H1 (cell line): Measurements from ENCODE around the gene BRSK2. TPM values are rescaled to one million over a fixed set of nuclear protein-coding genes. Genes with fewer than 3 reads are reported as not detected.
A peak's percentile ranks its signal among the peaks of the same experiment; 100 is the strongest.

Experiments used
- CTCF ChIA-PET: fragments of 300-600 bp; sonication (Branson Sonifier 250); formaldehyde crosslinking; loops from one replicate; lab custom pipeline; 2021; ENCODE audit not compliant: partially characterized antibody; lab: Charles Lee
- POLR2A ChIA-PET: fragments of 300-600 bp; sonication (Branson Sonifier 250); formaldehyde crosslinking; loops from one replicate; lab custom pipeline; 2021; ENCODE audit warnings: inconsistent platforms; ENCODE audit not compliant: partially characterized antibody; lab: Charles Lee
- DNase-seq, 2 experiments: peaks; one replicate each; pipeline versions ENCODE4 v3.0.0 to v3.0.0-alpha.2; 2010 to 2022; ENCODE audit warnings: low spot score in 2 of 2, low read depth in 1 of 2, mixed read lengths in 1 of 2
- FAIRE-seq: peaks from 2 replicates; lab custom pipeline; 2011; peaks lifted over from hg19 to GRCh38; lab: Jason Lieb, UNC
- H2AFZ ChIP-seq: 2 replicates; pipeline ENCODE4 v1.8.1; 2012; ENCODE audit warnings: low read length, inconsistent platforms
- H2AK5ac ChIP-seq: 2 replicates; pipeline ENCODE4 v1.6.1; 2013; ENCODE audit warnings: low read depth, low read length
- H2BK120ac ChIP-seq: replicated peaks from 2 replicates; pipeline ENCODE3; 2013; ENCODE audit warnings: low read depth, low read length, inconsistent platforms
- H2BK12ac ChIP-seq: 2 replicates; pipeline ENCODE4 v1.6.1; 2013; ENCODE audit warnings: low read depth, low read length
- H2BK15ac ChIP-seq: 2 replicates; pipeline ENCODE4 v1.6.1; 2013; ENCODE audit warnings: low read length
- H2BK20ac ChIP-seq: 2 replicates; pipeline ENCODE4 v1.6.1; 2013; ENCODE audit warnings: low read length
- H2BK5ac ChIP-seq: 2 replicates; pipeline ENCODE4 v1.6.1; 2013; ENCODE audit warnings: low read depth, low read length
- H3K14ac ChIP-seq: 2 replicates; pipeline ENCODE4 v1.6.1; 2013; ENCODE audit warnings: inconsistent platforms; ENCODE audit not compliant: insufficient read length
- H3K18ac ChIP-seq: 2 replicates; pipeline ENCODE4 v1.6.1; 2013; ENCODE audit warnings: low read length; ENCODE audit errors: extremely low read depth
- H3K23ac ChIP-seq: 2 replicates; pipeline ENCODE4 v1.6.1; 2013; ENCODE audit warnings: inconsistent platforms; ENCODE audit not compliant: insufficient read length
- H3K23me2 ChIP-seq: 2 replicates; pipeline ENCODE4 v1.6.1; 2013; ENCODE audit warnings: low read depth, low read length
- H3K27ac ChIP-seq: 2 replicates; pipeline ENCODE4 v1.6.1; 2011; ENCODE audit warnings: low read depth, low read length, inconsistent platforms
- H3K27me3 ChIP-seq, 4 experiments: replicated peaks in 1 of 4; 1 replicate in 1 of 4; 2 replicates in 3 of 4; pipeline versions ENCODE4 v1.6.1 to v1.8.1; 2011 to 2013; ENCODE audit warnings: low read length in 3 of 4, mild to moderate bottlenecking in 3 of 4, inconsistent platforms in 2 of 4, mixed read lengths in 2 of 4, moderate library complexity in 1 of 4; ENCODE audit not compliant: control insufficient read depth in 3 of 4, insufficient read depth in 3 of 4; ENCODE audit errors: extremely low read depth in 1 of 4
- H3K36me3 ChIP-seq, 4 experiments: 2 replicates each; pipeline versions ENCODE4 v1.6.1 to v1.8.1; 2011 to 2013; ENCODE audit warnings: mild to moderate bottlenecking in 4 of 4, low read length in 3 of 4, moderate library complexity in 2 of 4, control low read depth in 1 of 4, inconsistent platforms in 1 of 4; ENCODE audit not compliant: insufficient read depth in 4 of 4, control insufficient read depth in 2 of 4
- H3K4ac ChIP-seq: replicated peaks from 2 replicates; pipeline ENCODE3; 2013; ENCODE audit warnings: low read length, low read depth, mixed read lengths, inconsistent platforms; ENCODE audit not compliant: insufficient read length
- H3K4me1 ChIP-seq, 4 experiments: replicated peaks in 1 of 4; 1 replicate in 1 of 4; 2 replicates in 3 of 4; pipeline versions ENCODE4 v1.6.1 to v1.8.1; 2011 to 2013; ENCODE audit warnings: low read length in 3 of 4, inconsistent platforms in 2 of 4, mixed read lengths in 1 of 4; ENCODE audit not compliant: insufficient read depth in 4 of 4, control insufficient read depth in 3 of 4
- H3K4me2 ChIP-seq, 2 experiments: 2 replicates each; pipeline versions ENCODE4 v1.6.1 to v1.8.1; 2011 to 2013; ENCODE audit warnings: low read depth in 2 of 2, low read length in 2 of 2, control low read depth in 1 of 2, inconsistent platforms in 1 of 2, mild to moderate bottlenecking in 1 of 2; ENCODE audit not compliant: insufficient read depth in 1 of 2
- H3K4me3 ChIP-seq, 4 experiments: fragments of 200-600, 300-600 bp in 1 of 4; sonication (generic), shearing (Covaris generic), sonication (Bioruptor Twin) in 1 of 4; 2 replicates each; pipeline versions ENCODE4 v1.5.1 to v1.8.1; 2011 to 2016; ENCODE audit warnings: low read length in 4 of 4, low read depth in 3 of 4, control low read depth in 2 of 4, inconsistent platforms in 2 of 4, mild to moderate bottlenecking in 2 of 4, mixed read lengths in 1 of 4, moderate library complexity in 1 of 4; ENCODE audit not compliant: insufficient read depth in 2 of 4; ENCODE audit errors: extremely low read depth in 1 of 4
- H3K56ac ChIP-seq: replicated peaks from 2 replicates; pipeline ENCODE3; 2013; ENCODE audit warnings: low read depth, mild to moderate bottlenecking, mixed read lengths, low read length, inconsistent platforms; ENCODE audit not compliant: insufficient read length
- H3K79me1 ChIP-seq: 2 replicates; pipeline ENCODE4 v1.6.1; 2013; ENCODE audit warnings: low read depth, low read length, control low read depth
- H3K79me2 ChIP-seq, 2 experiments: 2 replicates each; pipeline versions ENCODE4 v1.6.1 to v1.8.1; 2012 to 2013; ENCODE audit warnings: low read length in 2 of 2, mild to moderate bottlenecking in 2 of 2, inconsistent platforms in 1 of 2; ENCODE audit not compliant: insufficient read depth in 2 of 2, control insufficient read depth in 1 of 2
- H3K9ac ChIP-seq, 4 experiments: replicated peaks in 1 of 4; 1 replicate in 1 of 4; 2 replicates in 3 of 4; pipeline versions ENCODE4 v1.6.1 to v1.8.1; 2011 to 2013; ENCODE audit warnings: low read depth in 3 of 4, low read length in 3 of 4, control low read depth in 2 of 4, mild to moderate bottlenecking in 2 of 4, moderate library complexity in 2 of 4, inconsistent platforms in 1 of 4; ENCODE audit errors: extremely low read depth in 1 of 4
- H3K9me3 ChIP-seq, 2 experiments: 2 replicates each; pipeline versions ENCODE4 v1.6.1 to v1.8.1; 2012 to 2013; ENCODE audit warnings: mild to moderate bottlenecking in 2 of 2, moderate library complexity in 2 of 2, control low read depth in 1 of 2, inconsistent platforms in 1 of 2, low read depth in 1 of 2, low read length in 1 of 2, mixed read lengths in 1 of 2; ENCODE audit not compliant: insufficient read depth in 2 of 2
- H4K20me1 ChIP-seq, 2 experiments: replicated peaks in 1 of 2; 2 replicates each; pipeline versions ENCODE3 to v1.8.1; 2011 to 2013; ENCODE audit warnings: inconsistent platforms in 2 of 2, low read length in 2 of 2, mild to moderate bottlenecking in 1 of 2; ENCODE audit not compliant: insufficient read depth in 2 of 2, control insufficient read depth in 1 of 2
- H4K5ac ChIP-seq: 2 replicates; pipeline ENCODE4 v1.6.1; 2013; ENCODE audit warnings: low read length, low read depth, mixed read lengths, inconsistent platforms; ENCODE audit not compliant: insufficient read length
- H4K8ac ChIP-seq: 2 replicates; pipeline ENCODE4 v1.8.0; 2013; ENCODE audit warnings: mild to moderate bottlenecking, moderate library complexity, low read length, inconsistent platforms; ENCODE audit not compliant: insufficient read depth; ENCODE audit errors: extremely low read depth
- H4K91ac ChIP-seq: replicated peaks from 2 replicates; pipeline ENCODE3; 2013; ENCODE audit warnings: low read length, mixed read lengths, inconsistent platforms; ENCODE audit not compliant: insufficient read length
- CHD1 ChIP-seq: IDR thresholded peaks from 2 replicates; pipeline ENCODE4 v1.6.1; 2012; ENCODE audit warnings: low read depth, low read length, improper control_type of control experiment
- CREB1 ChIP-seq: IDR thresholded peaks from 2 replicates; pipeline ENCODE4 v1.6.1; 2012; ENCODE audit warnings: inconsistent platforms
- CTBP2 ChIP-seq: IDR thresholded peaks from 2 replicates; pipeline ENCODE4 v1.7.0; 2011; ENCODE audit warnings: borderline replicate concordance, mild to moderate bottlenecking, moderate library complexity, mixed read lengths, low read length; ENCODE audit not compliant: insufficient read depth, insufficient read length
- FOSL1 ChIP-seq: IDR thresholded peaks from 2 replicates; pipeline ENCODE4 v1.6.1; 2011; ENCODE audit warnings: mild to moderate bottlenecking, low read depth, low read length, moderate library complexity; ENCODE audit not compliant: insufficient read depth
- KDM1A ChIP-seq: fragments of 200-600, 300-600 bp; sonication (generic); IDR thresholded peaks from 2 replicates; pipeline ENCODE4 v1.7.1; 2016; ENCODE audit warnings: mild to moderate bottlenecking, low read length, borderline replicate concordance
- MAX ChIP-seq: IDR thresholded peaks from 2 replicates; pipeline ENCODE4 v1.6.1; 2012; ENCODE audit warnings: inconsistent platforms
- WGBS, 2 experiments: shearing (Covaris generic) in 1 of 2; methylation state at CpG; one replicate each; pipeline versions ENCODE4 v1.1.6 to v1.1.7; 2013 to 2015; ENCODE audit warnings: low lambda C conversion rate in 2 of 2, mixed read lengths in 2 of 2, inconsistent platforms in 1 of 2, low coverage in 1 of 2, missing lambda C conversion rate in 1 of 2; ENCODE audit not compliant: insufficient replicate concordance in 2 of 2, insufficient coverage in 1 of 2, insufficient read length in 1 of 2; ENCODE audit errors: extremely low coverage in 1 of 2, missing lambda C conversion rate in 1 of 2; 5-methylcytosine and 5-hydroxymethylcytosine counted together
- polyA plus RNA-seq, 7 experiments: library from polyadenylated mRNA; depleted of rRNA in 3 of 7; stranded (reverse) in 5 of 7; unstranded in 2 of 7; fragments of >200 nt in 5 of 7; fragments of 200-250 nt in 2 of 7; gene quantifications; 1 replicate in 5 of 7; 2 replicates in 1 of 7; 4 replicates in 1 of 7; pipeline versions ENCODE4 v1.2.1 to v1.2.3, GENCODE V29; 2011 to 2013; ENCODE audit warnings: missing spikeins in 2 of 7, mixed read lengths in 2 of 7
- total RNA-seq: library from RNA; stranded (reverse); fragmentation: NEBNext Ultra II Directional; extraction: Animal tissue kit (Norgen Biotek cat#: 25700); gene quantifications from 2 replicates; pipeline ENCODE4 v1.2.1, GENCODE V29; 2021

BRSK2 gene
- total and polyA plus RNA-seq, 2 of the 8 experiments (the other 6 are each of a cell fraction or from before 2014, with no cell fraction given) = 17.3 to 27.1 TPM

- no peak for TF ChIP-seq MAX
- no peak for TF ChIP-seq FOSL1
- no peak for TF ChIP-seq CTBP2
- no peak for TF ChIP-seq CHD1
- TF ChIP-seq KDM1A = no peak
- TF ChIP-seq CREB1 = no peak
- Histone ChIP-seq H3K27me3 (no peaks in the 10 kb centered on the region), H3K14ac (no peak overlapping the region), H3K36me3 (no peaks in the 10 kb centered on the region), H3K56ac (no peak overlapping the region), H3K18ac (no peak overlapping the region), H3K27ac (no peak overlapping the region), H2BK5ac (no peak overlapping the region), H4K8ac (no peak overlapping the region), H3K9ac (no peak overlapping the region), H3K23me2 (no peaks in the 10 kb centered on the region), H2BK15ac (no peak overlapping the region), H2BK12ac (0 out of 2 replicates have a peak overlapping the region, but pooled peaks have one; percentile 27), H2BK120ac (no peak overlapping the region), H3K79me1 (no peaks in the 10 kb centered on the region), H2BK20ac (no peak overlapping the region), H3K4me1 (peaks cover 0 to 7% (median 4%) of the 10 kb centered on the region in 4 experiments; a peak in 4 of 7 replicates), H2AFZ (no peak overlapping the region), H3K23ac (no peak overlapping the region), H3K4me3 (no peak overlapping the region), H4K5ac (no peak overlapping the region), H3K79me2 (no peaks in the 10 kb centered on the region), H4K20me1 (peaks cover 0 to 2% of the 10 kb centered on the region in 2 experiments), H3K9me3 (peaks cover 0 to 5% of the 10 kb centered on the region in 2 experiments; a peak in 1 of 4 replicates), H4K91ac (no peak overlapping the region), H3K4ac (no peak overlapping the region), H3K4me2 (no peak overlapping the region), H2AK5ac (no peak overlapping the region)
- FAIRE-seq (no peak), DNase-seq (no peak)
- CTCF ChIA-PET = interaction anchor here (0.8 kb wide), 1 partner anchor 11 kb away, joined by 3 read pairs; no protein-coding TSS in a partner anchor
- POLR2A ChIA-PET = interaction anchor here (2.4 to 3.3 kb wide), 2 partner anchors 25 to 39 kb away, joined by 12 to 13 read pairs; partner anchors contain the start of gene BRSK2
- WGBS, 2 experiments = 87% methylated on average over 27 of the region's 29 CpGs; no CpG with 5 or more reads in 1 of the 2 experiments
Observed at GRCh38 chr11:1349327-1350041, 40.2 kb upstream of the BRSK2 start.
